Activated naive CD4-positive, alpha-beta T cell treated with Interleukin-2 at 50 U/mL for 16 hours (primary cell): ENCODE measurements around the gene SEMA5B.

Experiments
- DNase-seq: peaks from one replicate; pipeline ENCODE4 v3.0.0-alpha.2; 2020

SEMA5B gene

DNA sequence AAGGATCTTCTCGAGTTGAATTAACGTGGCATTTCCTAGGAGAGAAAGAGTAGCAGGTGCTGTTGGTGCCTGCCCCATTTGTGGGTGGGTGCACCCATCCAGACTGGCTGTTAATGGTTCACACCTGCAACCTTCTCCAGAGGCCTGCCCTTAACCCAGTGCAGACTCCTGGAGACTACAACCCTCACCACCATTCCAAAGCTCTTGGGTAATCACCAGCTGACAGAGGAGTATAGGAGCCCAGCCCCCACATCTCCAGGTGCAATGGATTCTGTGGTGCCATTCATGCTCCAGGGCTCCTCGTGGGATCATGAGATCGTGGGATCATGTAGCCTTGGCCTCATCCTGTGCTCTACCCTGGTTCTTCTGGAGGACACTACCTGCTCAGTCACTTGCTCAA lies 60.2 kb downstream of the SEMA5B start:
- no peak for DNase-seq

DNA sequence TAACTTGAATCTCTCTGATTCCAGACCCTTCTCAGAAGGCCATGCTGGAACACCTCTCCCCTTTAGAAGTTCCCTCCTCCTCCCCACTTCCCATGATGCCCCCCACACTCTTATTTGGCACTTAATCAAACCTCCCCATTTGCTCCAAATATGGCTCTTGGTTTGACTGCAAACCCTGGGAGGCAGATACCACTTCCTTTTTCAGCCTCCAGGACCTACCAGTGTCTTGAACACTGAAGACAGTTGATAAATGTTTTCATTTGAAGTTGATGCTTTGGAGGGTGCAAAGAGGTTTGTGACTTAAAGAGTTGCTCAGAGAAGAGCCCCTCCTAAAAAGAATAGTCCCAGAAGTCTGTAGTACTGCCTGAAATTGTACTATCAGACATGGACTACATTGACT lies 61.5 kb downstream of the SEMA5B start:
- DNase-seq, result no peak

DNA sequence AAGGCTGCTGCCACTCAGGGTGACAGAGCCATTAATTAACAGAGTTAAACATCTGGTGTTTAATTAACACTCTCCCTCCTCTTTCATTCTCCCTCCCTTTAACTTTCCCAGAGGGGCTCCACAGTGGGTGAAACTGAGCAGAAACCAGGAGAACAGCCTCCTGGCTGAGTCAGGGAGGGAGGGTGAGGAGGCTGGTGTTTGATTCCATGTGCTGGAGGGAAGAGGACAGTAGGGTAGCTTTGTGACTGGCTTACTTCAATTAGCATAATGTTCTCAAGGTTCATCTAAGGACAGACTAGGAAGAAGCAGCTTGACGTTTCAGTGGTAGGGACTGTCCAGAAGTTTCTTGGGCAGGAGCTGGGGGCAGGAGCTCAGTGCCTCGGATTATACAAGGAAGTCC lies 62.8 kb downstream of the SEMA5B start:
- no peak for DNase-seq

- no peak for DNase-seq
Measured at GRCh38 chr3:122962149-122962548, 65.4 kb downstream of the SEMA5B start.

DNA sequence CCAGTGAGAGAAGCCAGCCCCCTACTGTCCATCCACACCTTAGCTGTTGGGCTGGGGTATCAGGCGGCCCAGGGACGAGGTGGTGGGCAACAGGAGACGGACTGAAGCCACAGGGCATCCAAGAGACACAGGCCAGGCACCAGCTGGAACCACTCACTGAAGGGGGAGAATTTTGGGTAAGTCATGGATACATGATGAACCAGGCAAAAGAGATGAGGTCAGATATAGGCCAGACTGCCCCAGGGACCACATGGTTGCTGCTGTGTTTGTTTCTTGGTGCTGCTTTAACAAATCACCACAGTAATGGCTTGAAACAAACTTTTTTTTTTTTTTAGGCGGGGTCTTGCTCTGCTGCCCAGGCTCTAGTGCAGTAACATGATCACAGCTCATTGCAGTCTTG lies 66.4 kb downstream of the SEMA5B start:
- no peak for DNase-seq

DNA sequence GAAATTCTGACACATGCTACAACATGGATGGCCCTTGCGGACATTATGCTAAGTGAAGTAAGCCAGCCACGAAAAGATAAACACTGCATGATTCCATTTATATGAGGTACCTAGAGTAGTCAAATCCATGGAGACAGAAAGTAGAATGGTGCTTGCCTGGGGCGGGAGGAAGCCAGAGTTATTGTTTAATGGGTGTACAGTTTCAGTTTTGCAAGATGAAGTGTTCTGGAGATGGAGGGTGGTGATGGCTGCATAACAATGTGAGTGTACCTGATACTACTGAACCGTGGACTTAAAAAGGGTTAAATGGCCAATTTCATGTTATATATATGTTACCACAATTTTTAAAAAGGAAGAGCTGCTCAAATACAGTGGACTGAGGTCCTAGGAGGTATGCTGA lies 66.9 kb downstream of the SEMA5B start:
- no peak for DNase-seq

DNA sequence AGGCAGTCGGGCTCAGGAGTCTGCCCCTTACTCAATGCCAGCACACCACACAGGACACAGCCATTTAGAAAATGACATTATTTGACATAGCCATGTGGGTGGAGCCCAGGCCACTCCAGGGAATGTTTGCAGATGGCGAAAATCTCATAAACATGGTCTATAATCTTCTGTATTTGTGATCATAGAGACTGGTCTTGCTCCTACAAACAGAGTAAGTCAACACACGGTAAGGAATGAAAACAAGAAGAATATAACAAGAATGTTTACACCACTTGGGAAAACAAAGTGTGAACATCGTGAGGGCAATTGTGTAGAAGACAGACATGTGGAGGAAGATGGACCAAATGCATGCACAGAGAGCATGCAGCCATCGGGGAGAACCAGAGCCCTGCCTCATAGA lies 68.2 kb downstream of the SEMA5B start:
- DNase-seq, result no peak

GRCh38 chr3:122957707-122958689 lies 69.6 kb downstream of the SEMA5B start:
- DNase-seq, result no peak

GRCh38 chr3:122956693-122957455 lies 70.7 kb downstream of the SEMA5B start:
- DNase-seq, result no peak

DNA sequence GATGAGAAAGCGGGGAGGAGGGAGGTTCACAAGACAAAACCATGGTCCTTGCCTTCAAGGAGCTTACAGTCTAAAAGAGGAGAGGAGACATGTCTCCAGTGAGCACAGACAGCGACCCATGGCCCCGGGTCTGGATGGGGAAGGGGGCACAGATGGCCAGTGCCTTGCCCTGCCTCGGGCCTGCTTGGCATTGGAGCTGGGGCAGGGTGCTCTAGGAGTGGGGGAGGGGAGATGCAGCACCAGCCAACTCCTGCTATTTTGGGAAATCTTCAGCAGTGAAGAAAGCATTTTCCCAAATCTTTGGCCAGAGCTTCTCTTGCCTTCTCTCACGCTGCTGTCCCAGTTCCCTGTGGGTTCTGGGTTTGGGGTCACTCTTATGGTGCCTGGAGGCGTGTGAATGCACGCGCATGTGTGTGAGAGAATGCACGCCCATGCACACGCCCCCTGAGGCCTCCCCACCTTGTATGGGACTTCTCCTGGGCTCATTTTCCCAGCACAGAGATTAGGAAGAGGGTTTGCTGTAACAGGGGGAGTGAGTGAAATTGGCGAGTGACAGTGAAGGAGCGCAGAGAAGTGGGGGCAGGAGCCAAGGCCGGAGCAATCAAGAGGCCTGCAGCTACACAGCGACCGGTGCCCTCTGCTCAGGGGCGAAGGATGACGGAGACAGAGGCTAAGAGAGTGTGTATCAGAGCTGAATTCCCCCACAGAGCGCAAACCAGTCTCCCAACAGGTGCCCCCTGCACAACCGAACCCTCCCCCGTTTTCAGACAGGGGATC lies 71.5 kb downstream of the SEMA5B start:
- no peak for DNase-seq

DNA sequence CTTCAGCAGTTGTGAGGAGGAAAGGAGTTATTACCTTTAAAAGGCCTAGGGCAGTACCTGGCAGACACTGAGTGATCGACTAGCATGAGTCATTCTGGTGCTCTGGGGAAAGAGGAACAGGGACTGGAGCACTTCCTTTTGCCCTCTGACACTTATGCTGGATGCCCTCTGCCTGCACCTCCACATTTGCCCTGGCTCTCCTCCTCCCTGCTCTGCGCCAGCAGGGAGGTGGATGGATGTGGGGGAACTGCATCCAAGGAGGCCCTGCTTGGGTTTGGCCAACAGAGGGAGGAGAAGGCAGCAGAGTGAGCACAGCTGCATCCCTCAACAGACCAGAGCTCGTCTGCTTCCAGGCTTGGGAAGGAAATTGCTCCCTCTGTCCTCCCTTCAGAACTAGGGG lies 75.0 kb downstream of the SEMA5B start:
- no peak for DNase-seq

- no peak for DNase-seq
Measured at GRCh38 chr3:122948408-122948807, 79.2 kb downstream of the SEMA5B start.

DNA sequence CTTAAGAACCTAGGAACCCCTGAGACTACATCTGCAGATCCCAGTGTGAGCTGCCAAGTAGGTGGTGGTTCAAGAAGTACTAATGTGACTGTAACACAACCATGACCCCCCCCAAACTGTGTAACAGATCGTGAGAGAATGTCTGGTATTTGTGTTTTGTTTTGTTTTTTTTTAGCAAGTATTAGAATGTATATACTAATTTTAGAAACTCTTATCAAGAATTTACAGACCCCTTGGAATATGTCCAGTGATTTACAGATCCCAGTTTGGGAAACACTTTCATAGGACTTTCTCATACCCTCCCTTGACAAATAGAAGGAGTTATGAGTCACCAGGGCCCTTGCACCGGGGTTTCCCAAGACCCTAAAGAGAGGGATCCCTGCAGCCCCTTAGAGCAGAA lies 79.8 kb downstream of the SEMA5B start:
- no peak for DNase-seq

GRCh38 chr3:122947196-122947595 lies 80.4 kb downstream of the SEMA5B start:
- DNase-seq, result no peak

- no peak for DNase-seq
Measured at GRCh38 chr3:122946185-122946584, 81.4 kb downstream of the SEMA5B start.

GRCh38 chr3:122945230-122945629 lies 82.3 kb downstream of the SEMA5B start:
- DNase-seq, result no peak

- DNase-seq, result no peak
Measured at GRCh38 chr3:122944671-122945161, 82.8 kb downstream of the SEMA5B start.

DNA sequence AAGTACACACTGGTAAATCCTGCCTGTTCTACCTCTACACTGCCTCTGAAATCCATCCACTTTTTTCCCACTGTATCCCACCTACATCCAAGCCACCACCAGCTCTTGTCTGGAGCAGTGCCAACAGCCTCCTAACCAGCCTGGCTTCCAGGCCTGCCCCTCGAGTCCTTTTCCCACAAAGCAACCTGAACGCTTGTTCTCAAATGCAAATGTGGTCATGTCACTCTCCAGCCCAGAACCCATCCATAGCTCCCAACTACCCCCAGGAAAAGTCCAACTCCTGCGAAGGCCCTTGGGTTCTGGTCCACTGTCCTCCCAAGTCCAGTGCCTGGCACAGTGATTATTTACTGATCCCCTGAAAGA lies 83.8 kb downstream of the SEMA5B start:
- DNase-seq, result no peak

- peak; percentile 10 for DNase-seq
Measured at GRCh38 chr3:122942937-122943827, 84.4 kb downstream of the SEMA5B start.

DNA sequence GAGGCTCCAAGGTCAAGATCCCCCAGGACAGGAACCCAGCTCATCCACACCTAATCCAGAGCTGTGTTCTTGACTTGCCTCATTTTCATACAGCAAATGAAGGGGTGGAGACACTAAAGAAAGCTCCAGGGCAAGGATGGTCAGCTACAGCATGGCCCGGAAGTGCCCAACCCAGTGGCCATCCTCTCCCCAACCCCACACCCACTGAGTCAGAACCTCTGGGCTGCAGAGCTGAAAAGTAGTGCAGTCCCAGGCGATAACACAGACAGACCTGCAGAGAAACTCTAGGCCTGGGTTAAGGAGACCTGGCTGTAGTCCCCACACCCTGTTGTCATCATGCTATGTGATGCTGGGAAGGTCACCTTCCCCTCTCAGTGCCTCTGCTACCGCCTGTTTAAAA lies 85.3 kb downstream of the SEMA5B start:
- DNase-seq, result no peak

DNA sequence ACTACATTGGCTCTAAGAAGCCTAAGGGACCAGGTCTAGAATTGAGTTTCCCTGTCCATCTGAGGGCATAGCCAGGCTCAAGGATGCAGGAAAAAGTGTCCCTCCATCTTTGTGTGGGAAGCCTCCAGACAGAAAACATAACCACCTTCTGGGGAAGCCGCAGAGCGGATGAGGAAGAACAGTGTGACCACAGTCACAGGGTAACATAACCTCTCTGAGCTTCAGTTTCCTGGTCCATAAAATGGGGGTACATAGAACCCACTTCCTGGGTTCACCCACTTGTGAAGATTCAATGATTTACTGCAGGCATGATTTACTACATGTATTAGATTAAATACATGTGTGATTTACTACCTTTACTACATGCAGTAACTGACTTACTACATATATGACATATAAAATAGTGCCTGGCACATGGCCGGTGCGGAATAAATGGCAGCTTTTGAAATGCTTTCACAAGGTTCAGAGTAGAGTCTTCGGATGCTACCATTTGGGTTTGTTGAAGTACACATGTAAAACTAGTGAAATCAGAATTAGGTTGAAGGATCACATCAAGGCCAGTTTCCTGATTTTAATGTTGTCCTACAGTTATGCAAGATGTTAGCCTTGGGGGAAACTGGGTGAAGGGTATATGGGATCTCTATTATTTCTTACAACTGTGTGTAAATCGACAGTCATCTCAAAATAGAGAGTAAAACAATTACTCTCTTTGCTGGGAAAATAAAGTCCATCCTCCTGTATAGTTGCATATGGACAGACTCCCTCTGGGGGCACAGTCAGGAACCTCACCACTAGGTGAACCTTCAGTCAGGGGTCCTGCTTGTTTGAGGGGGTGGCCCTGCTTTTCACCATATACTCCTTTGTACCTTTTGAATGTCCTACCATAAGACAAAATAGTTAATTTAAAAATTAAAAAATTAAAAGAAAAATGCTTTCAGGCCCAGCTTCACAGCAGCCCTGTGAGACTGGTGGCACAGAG lies 86.0 kb downstream of the SEMA5B start:
- DNase-seq, result no peak
